Measurements from ENCODE around the gene IGF2.

Gene IGF2

GRCh38 chr11:2169005-2169378, 29.8 kb upstream of the IGF2 start:
- TF ChIP-seq YY1 (IDR thresholded peaks at IDR 0.05; ENCODE audit: low read depth) (no peak), TEAD4 (IDR thresholded peaks at IDR 0.05) (no peak), NFIC (IDR thresholded peaks at IDR 0.05) (no peak), MAX (IDR thresholded peaks at IDR 0.05) (no peak), USF1 (IDR thresholded peaks at IDR 0.05) (no peak), EP300 (IDR thresholded peaks at IDR 0.05; ENCODE audit: borderline replicate concordance) (no peak)

- TF ChIP-seq EGR1 (IDR thresholded peaks at IDR 0.05): no peak
- TF ChIP-seq YY1 (IDR thresholded peaks at IDR 0.05; ENCODE audit: low read depth): no peak
- no peak for TF ChIP-seq ZBTB7A (IDR thresholded peaks at IDR 0.05; ENCODE audit: low read depth)
- no peak for TF ChIP-seq EP300 (IDR thresholded peaks at IDR 0.05; ENCODE audit: borderline replicate concordance)
- TF ChIP-seq TAF1 (IDR thresholded peaks at IDR 0.05; ENCODE audit: low read depth): no peak
- no peak for TF ChIP-seq CREB1 (IDR thresholded peaks at IDR 0.05; ENCODE audit: low read depth)
- no peak for TF ChIP-seq RAD21 (IDR thresholded peaks at IDR 0.05; ENCODE audit: low read depth)
- TF ChIP-seq NFIC (IDR thresholded peaks at IDR 0.05): no peak
- no peak for TF ChIP-seq REST (IDR thresholded peaks at IDR 0.05; ENCODE audit: low read depth)
- no peak for TF ChIP-seq MAX (IDR thresholded peaks at IDR 0.05)
- no peak for TF ChIP-seq TCF12 (IDR thresholded peaks at IDR 0.05; ENCODE audit: low read depth)
- no peak for TF ChIP-seq TEAD4 (IDR thresholded peaks at IDR 0.05)
- TF ChIP-seq CEBPB (IDR thresholded peaks at IDR 0.05): no peak
- no peak for TF ChIP-seq USF1 (IDR thresholded peaks at IDR 0.05)
- TF ChIP-seq FOXM1 (IDR thresholded peaks at IDR 0.05; ENCODE audit: borderline replicate concordance, low read depth): no peak
Observed at GRCh38 chr11:2168286-2169004, 29.3 kb upstream of the IGF2 start.

GRCh38 chr11:2167141-2168045, 28.2 kb upstream of the IGF2 start:
- TF ChIP-seq USF1 (IDR thresholded peaks at IDR 0.05) (no peak), CREB1 (IDR thresholded peaks at IDR 0.05; ENCODE audit: low read depth) (no peak), CEBPB (IDR thresholded peaks at IDR 0.05) (no peak), TCF12 (IDR thresholded peaks at IDR 0.05; ENCODE audit: low read depth) (no peak), ZBTB7A (IDR thresholded peaks at IDR 0.05; ENCODE audit: low read depth) (no peak), MAX (IDR thresholded peaks at IDR 0.05) (no peak), TAF1 (IDR thresholded peaks at IDR 0.05; ENCODE audit: low read depth) (no peak), TEAD4 (IDR thresholded peaks at IDR 0.05) (no peak), EP300 (IDR thresholded peaks at IDR 0.05; ENCODE audit: borderline replicate concordance) (no peak), NFIC (IDR thresholded peaks at IDR 0.05) (no peak), RAD21 (IDR thresholded peaks at IDR 0.05; ENCODE audit: low read depth) (no peak)

- TF ChIP-seq USF1 (IDR thresholded peaks at IDR 0.05): peak; percentile 73
- TF ChIP-seq EP300 (IDR thresholded peaks at IDR 0.05; ENCODE audit: borderline replicate concordance): no peak
- peak; percentile 63 for TF ChIP-seq ZBTB7A (IDR thresholded peaks at IDR 0.05; ENCODE audit: low read depth)
- no peak for TF ChIP-seq REST (IDR thresholded peaks at IDR 0.05; ENCODE audit: low read depth)
- no peak for TF ChIP-seq TAF1 (IDR thresholded peaks at IDR 0.05; ENCODE audit: low read depth)
- TF ChIP-seq RAD21 (IDR thresholded peaks at IDR 0.05; ENCODE audit: low read depth): peak; percentile 42
- TF ChIP-seq YY1 (IDR thresholded peaks at IDR 0.05; ENCODE audit: low read depth): no peak
- no peak for TF ChIP-seq CEBPB (IDR thresholded peaks at IDR 0.05)
- TF ChIP-seq MAX (IDR thresholded peaks at IDR 0.05): peak; percentile 96
- TF ChIP-seq CREB1 (IDR thresholded peaks at IDR 0.05; ENCODE audit: low read depth): no peak
- TF ChIP-seq TEAD4 (IDR thresholded peaks at IDR 0.05): no peak
- TF ChIP-seq NFIC (IDR thresholded peaks at IDR 0.05): peak; percentile 29; the same call in 1 of the 2 replicates
- TF ChIP-seq FOXM1 (IDR thresholded peaks at IDR 0.05; ENCODE audit: borderline replicate concordance, low read depth): no peak
- no peak for TF ChIP-seq TCF12 (IDR thresholded peaks at IDR 0.05; ENCODE audit: low read depth)
- TF ChIP-seq EGR1 (IDR thresholded peaks at IDR 0.05): peak; percentile 9; the same call in 1 of the 2 replicates
Observed at GRCh38 chr11:2166091-2166851, 27.1 kb upstream of the IGF2 start.
